Peyer's patch (tissue), 4 donors: Measurements from ENCODE around the gene ATP2B2.

Source experiments
- CTCF ChIP-seq, 6 experiments: fragments of 450-650 bp in 4 of 6; fragments of 200-600 bp in 2 of 6; sonication (generic) in 1 of 6; IDR thresholded peaks; one replicate each; pipeline ENCODE4 v1.5.1; 2017 to 2019; ENCODE audit warnings: antibody characterized with exemption in 6 of 6, mild to moderate bottlenecking in 3 of 6, moderate library complexity in 1 of 6
- POLR2A ChIP-seq, 2 donors: fragments of 450-650 bp; IDR thresholded peaks; one replicate each; pipeline ENCODE4 v1.5.1; 2017; ENCODE audit warnings: antibody characterized with exemption in 2 of 2, mild to moderate bottlenecking in 2 of 2, moderate library complexity in 2 of 2

GRCh38 chr3:10530241-10530640 lies 24.9 kb upstream of the ATP2B2 start:
- TF ChIP-seq CTCF (IDR thresholded peaks at IDR 0.05) (no peak), POLR2A (IDR thresholded peaks at IDR 0.05) (no peak)
